Activated CD8-positive, alpha-beta memory T cell treated with anti-CD3 and anti-CD28 coated beads, Interleukin-2, amount 50 U/mL, for 1 hour (primary cell): ENCODE data around the gene S1PR4.
A peak's percentile ranks its signal among the peaks of the same experiment; 100 is the strongest.

Experiments
- DNase-seq: peaks from one replicate; pipeline ENCODE4 v3.0.0-alpha.2; 2020; ENCODE audit errors: extremely low read depth

S1PR4 gene

GRCh38 chr19:3178377-3178972 lies at the start of gene S1PR4:
Gene S1PR4 (plus strand): TSS chr19:3178769. CDS start chr19:3178793, 24 bp downstream.
- no peak for DNase-seq

- no peak for DNase-seq
Measured at GRCh38 chr19:3129112-3129511, 49.5 kb upstream of the S1PR4 start.

GRCh38 chr19:3131168-3131567 lies 47.4 kb upstream of the S1PR4 start:
- DNase-seq = no peak

GRCh38 chr19:3132971-3133792 lies 45.4 kb upstream of the S1PR4 start:
- peak; percentile 73 for DNase-seq

GRCh38 chr19:3133793-3134116 lies 44.8 kb upstream of the S1PR4 start:
- no peak for DNase-seq

GRCh38 chr19:3135961-3136683 lies 42.4 kb upstream of the S1PR4 start, which contains the start of gene GNA15:
Gene GNA15 (plus strand): TSS chr19:3136033. CDS start chr19:3136451, 418 bp downstream.
- no peak for DNase-seq

- DNase-seq = no peak
Measured at GRCh38 chr19:3136684-3137055, 41.9 kb upstream of the S1PR4 start.

- no peak for DNase-seq
Measured at GRCh38 chr19:3137119-3137518, 41.5 kb upstream of the S1PR4 start.

GRCh38 chr19:3138268-3138667 lies 40.3 kb upstream of the S1PR4 start:
- DNase-seq = no peak

DNA sequence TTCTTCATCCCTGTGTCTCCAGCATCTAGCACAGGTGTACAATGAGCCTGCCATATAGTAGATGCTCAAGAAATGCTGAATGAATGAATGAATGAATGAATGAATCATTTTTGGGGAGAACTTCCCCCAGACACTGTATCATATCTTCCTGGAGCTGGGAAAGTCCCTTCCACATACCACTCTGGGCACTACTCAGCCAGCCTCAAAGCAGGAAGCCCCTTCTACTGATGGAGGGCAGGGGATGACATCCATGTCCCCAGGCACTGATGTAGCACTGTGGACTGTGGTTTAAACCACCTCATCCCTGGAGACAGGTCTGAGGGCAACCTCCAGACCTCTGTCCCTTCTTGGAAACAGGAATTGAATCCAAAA lies 37.9 kb upstream of the S1PR4 start:
- no peak for DNase-seq

DNA sequence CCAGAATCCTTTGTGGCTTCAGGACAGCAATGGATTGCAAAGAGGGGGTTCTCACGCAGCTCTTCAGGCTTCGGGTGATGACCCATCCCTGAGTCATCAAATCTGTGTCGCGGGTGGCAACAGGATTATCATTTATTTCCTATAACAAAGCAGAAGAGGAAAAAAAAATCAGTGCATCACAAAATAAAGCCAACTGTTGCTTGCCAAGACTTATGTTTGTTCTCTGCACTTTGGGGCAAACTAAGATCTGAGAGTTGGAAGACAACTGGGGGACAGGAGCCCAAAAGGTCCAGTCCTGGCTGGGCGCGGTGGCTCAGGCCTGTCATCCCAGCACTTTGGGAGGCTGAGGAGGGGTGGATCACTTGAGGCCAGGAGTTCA lies 36.3 kb upstream of the S1PR4 start:
- DNase-seq = no peak

GRCh38 chr19:3142781-3143337 lies 35.7 kb upstream of the S1PR4 start:
- no peak for DNase-seq

GRCh38 chr19:3145909-3146676 lies 32.5 kb upstream of the S1PR4 start:
- DNase-seq = no peak

- no peak for DNase-seq
Measured at GRCh38 chr19:3146677-3147100, 31.9 kb upstream of the S1PR4 start.

- DNase-seq = no peak
Measured at GRCh38 chr19:3148503-3148902, 30.1 kb upstream of the S1PR4 start.

GRCh38 chr19:3149089-3149488 lies 29.5 kb upstream of the S1PR4 start:
- no peak for DNase-seq

- no peak for DNase-seq
Measured at GRCh38 chr19:3149526-3150505, 28.8 kb upstream of the S1PR4 start.

- no peak for DNase-seq
Measured at GRCh38 chr19:3150739-3151329, 27.7 kb upstream of the S1PR4 start.

DNA sequence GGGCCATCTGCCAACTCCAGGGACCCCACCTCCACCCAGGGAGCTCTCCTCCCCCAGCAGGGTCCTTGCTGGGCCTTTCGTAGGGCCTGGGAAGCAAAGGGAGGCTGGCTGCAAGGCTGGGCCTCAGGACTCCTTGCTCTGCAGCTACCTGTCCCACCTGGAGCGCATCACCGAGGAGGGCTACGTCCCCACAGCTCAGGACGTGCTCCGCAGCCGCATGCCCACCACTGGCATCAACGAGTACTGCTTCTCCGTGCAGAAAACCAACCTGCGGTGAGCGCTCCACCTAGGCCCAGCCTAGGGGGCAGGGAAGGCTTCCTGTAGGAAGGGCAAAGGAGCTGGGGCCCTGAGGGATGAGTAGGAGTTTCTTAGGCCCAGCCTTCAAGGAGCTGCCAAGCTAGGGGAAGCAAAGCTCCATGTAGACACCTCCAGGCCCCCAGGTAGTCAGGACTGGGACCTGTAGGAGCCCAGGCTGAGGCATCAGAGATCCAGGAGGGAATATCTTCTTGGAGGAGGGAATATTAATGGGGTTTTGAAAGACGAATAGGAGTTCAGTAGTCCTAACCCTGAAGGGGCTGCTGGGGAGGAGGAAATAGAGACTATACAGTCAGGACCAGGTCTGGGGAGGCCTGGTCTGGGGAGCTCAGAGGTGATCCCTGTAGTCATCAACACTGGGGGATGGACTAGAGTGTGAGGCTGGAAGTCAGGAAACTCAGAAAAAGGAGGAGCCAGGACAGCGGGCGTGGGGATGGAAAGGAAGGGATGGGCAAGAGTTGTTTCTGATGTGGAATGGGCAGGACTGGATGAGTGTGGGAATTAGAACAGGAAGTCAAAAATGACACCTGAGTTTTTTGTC lies 26.8 kb upstream of the S1PR4 start:
- no peak for DNase-seq
